ENCODE results near the gene SCN4A.

GRCh38 chr17:63928172-63928666 is 44.5 kb downstream of the SCN4A start:
- TF ChIP-seq CTCF (IDR thresholded peaks at IDR 0.05; ENCODE audit: poor library complexity), result no peak
- TF ChIP-seq EZH2 (IDR thresholded peaks at IDR 0.05; ENCODE audit: borderline replicate concordance), result no peak
- TF ChIP-seq EZH2phosphoT487 (IDR thresholded peaks at IDR 0.05; ENCODE audit: low read depth, severe bottlenecking, unreplicated experiment), result no peak
